ENCODE results near the gene PSMC1. TPM values are rescaled to one million over a fixed set of nuclear protein-coding genes. Genes with fewer than 3 reads are reported as not detected.
A peak's percentile ranks its signal among the peaks of the same experiment; 100 is the strongest.

Gene PSMC1
- total and polyA plus RNA-seq, 4 donors: 47.3 to 89.9 (median 84.8) TPM

DNA sequence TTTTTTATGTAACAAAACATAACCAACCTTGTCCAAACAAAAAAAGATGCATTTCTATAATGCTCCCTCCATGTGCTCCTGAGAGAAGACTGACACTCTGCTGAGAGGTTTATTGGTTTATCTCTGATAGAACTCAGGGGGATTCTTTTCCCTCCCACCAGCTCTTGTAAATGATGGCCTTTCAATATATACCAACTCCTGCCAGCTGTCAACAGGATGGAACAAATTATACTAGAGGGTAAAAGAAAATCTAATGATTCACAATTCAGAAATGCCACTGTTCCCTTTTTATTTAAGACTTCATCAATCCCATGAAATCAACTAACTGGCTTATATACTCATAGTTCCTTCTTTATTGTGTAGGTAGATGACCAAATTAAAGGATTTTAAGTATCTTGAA lies 25.4 kb downstream of the PSMC1 start (continued):
- TF ChIP-seq MAX (IDR thresholded peaks at IDR 0.05) (no peak), NR2F2 (IDR thresholded peaks at IDR 0.05) (no peak)

GRCh38 chr14:90287791-90288190 lies 31.4 kb downstream of the PSMC1 start:
- Histone ChIP-seq H3K27ac (ENCODE audit: low read depth in 1 of 2, low read length in 2 of 2) (no peak overlapping the region), H3K27me3 (ENCODE audit: control insufficient read depth in 4 of 4, insufficient read depth in 4 of 4, low read length in 3 of 4) (no peaks in the 10 kb centered on the region), H3K4me3 (ENCODE audit: low read depth in 1 of 3, low read length in 3 of 3) (no peak overlapping the region), H3K9ac (ENCODE audit: low read depth in 1 of 2, low read length in 2 of 2) (no peak overlapping the region), H3K4me1 (ENCODE audit: control insufficient read depth in 4 of 4, insufficient read depth in 4 of 4, low read length in 3 of 4) (peaks cover 0 to 11% (median 4%) of the 10 kb centered on the region in 4 donors), H3K36me3 (ENCODE audit: control insufficient read depth in 4 of 4, insufficient read depth in 3 of 4, low read depth in 1 of 4, low read length in 3 of 4) (peaks cover 9 to 66% (median 33%) of the 10 kb centered on the region in 4 donors), H3K9me3 (ENCODE audit: control insufficient read depth in 4 of 4, low read length in 3 of 4) (no peaks in the 10 kb centered on the region)
- WGBS: 89% methylated on average over 14 of the region's 14 CpGs
- no peak for DNase-seq (ENCODE audit: low spot score)
- no peak for TF ChIP-seq MAX (IDR thresholded peaks at IDR 0.05)
- no peak for TF ChIP-seq SP1 (IDR thresholded peaks at IDR 0.05)
- no peak for TF ChIP-seq ATF3 (IDR thresholded peaks at IDR 0.05)
- no peak for TF ChIP-seq GABPA (IDR thresholded peaks at IDR 0.05 in 1 of 2, conservative IDR thresholded peaks at IDR 0.05 in 1 of 2)
- no peak for TF ChIP-seq ZBTB33 (IDR thresholded peaks at IDR 0.05)
- no peak for TF ChIP-seq JUND (IDR thresholded peaks at IDR 0.05)
- TF ChIP-seq NR2F2 (IDR thresholded peaks at IDR 0.05): no peak
- TF ChIP-seq FOXA2 (IDR thresholded peaks at IDR 0.05): no peak
- TF ChIP-seq HNF4A (conservative IDR thresholded peaks at IDR 0.05): no peak
- TF ChIP-seq RAD21 (IDR thresholded peaks at IDR 0.05): no peak
- TF ChIP-seq FOXA1 (IDR thresholded peaks at IDR 0.05): no peak
- no peak for TF ChIP-seq RXRA (IDR thresholded peaks at IDR 0.05)
- TF ChIP-seq TAF1 (conservative IDR thresholded peaks at IDR 0.05): no peak

DNA sequence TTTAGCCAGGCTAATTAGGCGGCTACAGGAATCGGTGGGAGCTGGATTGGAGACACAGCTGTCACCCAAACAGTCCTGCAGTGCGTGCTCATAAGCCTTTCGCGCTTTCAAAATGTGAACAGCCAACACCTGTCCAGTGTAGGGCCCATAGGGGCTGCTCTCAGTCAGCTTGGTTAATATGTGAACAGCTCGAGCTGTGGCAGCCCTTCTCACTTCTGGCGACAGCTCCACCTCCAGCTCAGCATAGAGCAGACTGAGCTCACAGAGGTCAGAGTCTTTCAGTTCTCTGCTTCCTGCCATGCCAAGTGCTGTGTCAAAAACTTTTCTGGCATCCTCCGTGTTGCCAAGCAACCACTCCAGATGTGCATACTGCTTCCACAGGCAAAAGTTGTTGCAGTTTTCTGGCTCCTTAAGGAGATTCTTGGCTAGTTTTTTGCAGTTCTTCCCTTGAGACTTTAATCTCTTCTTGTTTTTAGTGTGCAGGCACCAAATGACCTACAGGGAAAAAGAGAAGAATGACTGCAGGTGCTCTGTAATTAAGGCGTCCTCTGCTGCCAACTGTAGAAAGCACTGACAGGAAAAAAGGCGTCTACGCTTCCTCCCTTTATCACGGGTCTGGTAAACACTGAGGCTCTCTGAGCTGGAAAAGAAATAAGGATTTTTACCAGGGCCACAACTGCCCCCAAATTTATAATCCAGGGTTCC lies 32.5 kb downstream of the PSMC1 start:
- Histone ChIP-seq H3K9ac (ENCODE audit: low read depth in 1 of 2, low read length in 2 of 2) (no peak overlapping the region), H3K27ac (ENCODE audit: low read depth in 1 of 2, low read length in 2 of 2) (peak overlapping the region in 1 of 2 donors; percentile 31), H3K9me3 (ENCODE audit: control insufficient read depth in 4 of 4, low read length in 3 of 4) (no peaks in the 10 kb centered on the region), H3K4me1 (ENCODE audit: control insufficient read depth in 4 of 4, insufficient read depth in 4 of 4, low read length in 3 of 4) (peaks cover 0 to 11% (median 4%) of the 10 kb centered on the region in 4 donors), H3K4me3 (ENCODE audit: low read depth in 1 of 3, low read length in 3 of 3) (no peak overlapping the region), H3K36me3 (ENCODE audit: control insufficient read depth in 4 of 4, insufficient read depth in 3 of 4, low read depth in 1 of 4, low read length in 3 of 4) (peaks cover 9 to 62% (median 32%) of the 10 kb centered on the region in 4 donors), H3K27me3 (ENCODE audit: control insufficient read depth in 4 of 4, insufficient read depth in 4 of 4, low read length in 3 of 4) (no peaks in the 10 kb centered on the region)
- DNase-seq (ENCODE audit: low spot score): peak; percentile 49
- 66% methylated on average over 12 of the region's 12 CpGs for WGBS
- TF ChIP-seq HNF4G (IDR thresholded peaks at IDR 0.05) (no peak), NR2F2 (IDR thresholded peaks at IDR 0.05) (peak; percentile 20), ZBTB33 (IDR thresholded peaks at IDR 0.05) (no peak), JUND (IDR thresholded peaks at IDR 0.05) (no peak), HNF4A (conservative IDR thresholded peaks at IDR 0.05) (peak; percentile 35 to 66), YY1 (IDR thresholded peaks at IDR 0.05) (no peak), MAX (IDR thresholded peaks at IDR 0.05) (no peak), RAD21 (IDR thresholded peaks at IDR 0.05) (peak in 1 of 2 donors; percentile 35), RXRA (IDR thresholded peaks at IDR 0.05) (peak; percentile 18 to 19), FOXA1 (IDR thresholded peaks at IDR 0.05) (no peak), EGR1 (IDR thresholded peaks at IDR 0.05; ENCODE audit: low read depth in 2 of 2) (no peak), FOXA2 (IDR thresholded peaks at IDR 0.05) (no peak), ATF3 (IDR thresholded peaks at IDR 0.05) (no peak), REST (IDR thresholded peaks at IDR 0.05) (peak; percentile 10), GABPA (IDR thresholded peaks at IDR 0.05 in 1 of 2, conservative IDR thresholded peaks at IDR 0.05 in 1 of 2) (no peak), TAF1 (conservative IDR thresholded peaks at IDR 0.05) (no peak), SP1 (IDR thresholded peaks at IDR 0.05) (peak; percentile 49)
